Measurements from ENCODE around the gene KCP. TPM values are rescaled to one million over a fixed set of nuclear protein-coding genes. Genes with fewer than 3 reads are reported as not detected.
A peak's percentile ranks its signal among the peaks of the same experiment; 100 is the strongest.

Gene KCP
- total and polyA plus RNA-seq, 9 donors = 0.05 to 1.8 (median 0.20) TPM; not detected in 4

GRCh38 chr7:128838109-128838779 is 72.3 kb downstream of the KCP start:
- Histone ChIP-seq H3K36me3 (no peaks in the 10 kb centered on the region), H3K4me3 (no peak overlapping the region), H3K9me3 (no peaks in the 10 kb centered on the region), H3K4me1 (ENCODE audit: insufficient read depth) (peaks cover 5% of the 10 kb centered on the region), H3K27me3 (no peaks in the 10 kb centered on the region), H3K27ac (no peak overlapping the region)
- intact Hi-C loops (cut with DNase I) = no loop called here
- peak in 2 of 5 donors; percentile 18 to 23 for DNase-seq
- 90 to 91% (median 91%) methylated on average over 15 to 22 of the region's 22 CpGs for WGBS, 3 donors
- TF ChIP-seq CTCF (IDR thresholded peaks at IDR 0.05) (no peak), EP300 (IDR thresholded peaks at IDR 0.05) (no peak), POLR2A (IDR thresholded peaks at IDR 0.05) (no peak)

- 90 to 93% (median 92%) methylated on average over 16 of the region's 16 CpGs for WGBS, 3 donors
Observed at GRCh38 chr7:128837521-128837921, 73.0 kb downstream of the KCP start.

GRCh38 chr7:128836729-128837348 is 73.7 kb downstream of the KCP start:
- Histone ChIP-seq H3K36me3 (no peaks in the 10 kb centered on the region), H3K4me1 (ENCODE audit: insufficient read depth) (peaks cover 15% of the 10 kb centered on the region), H3K27me3 (no peaks in the 10 kb centered on the region), H3K27ac (no peak overlapping the region), H3K9me3 (no peaks in the 10 kb centered on the region), H3K4me3 (no peak overlapping the region)
- peak in 1 of 5 donors; percentile 16 for DNase-seq
- no peak for TF ChIP-seq POLR2A (IDR thresholded peaks at IDR 0.05)
- no peak for TF ChIP-seq CTCF (IDR thresholded peaks at IDR 0.05)
- no peak for TF ChIP-seq EP300 (IDR thresholded peaks at IDR 0.05)
- 86 to 89% (median 88%) methylated on average over 14 of the region's 14 CpGs for WGBS, 3 donors
- intact Hi-C loops (cut with DNase I) = no loop called here

More at GRCh38 chr7:128837521-128837921, 73.0 kb downstream of the KCP start:
- Histone ChIP-seq H3K36me3 (no peaks in the 10 kb centered on the region), H3K4me1 (ENCODE audit: insufficient read depth) (peaks cover 12% of the 10 kb centered on the region), H3K4me3 (no peak overlapping the region), H3K9me3 (no peaks in the 10 kb centered on the region), H3K27me3 (no peaks in the 10 kb centered on the region), H3K27ac (no peak overlapping the region)
- intact Hi-C loops (cut with DNase I) = no loop called here
- peak in 3 of 5 donors; percentile 14 to 19 (median 16) for DNase-seq
- TF ChIP-seq POLR2A (IDR thresholded peaks at IDR 0.05) (no peak), EP300 (IDR thresholded peaks at IDR 0.05) (no peak), CTCF (IDR thresholded peaks at IDR 0.05) (no peak)

GRCh38 chr7:128835790-128836641 is 74.5 kb downstream of the KCP start:
- H3K4me1 ChIP-seq (ENCODE audit: insufficient read depth) = peaks cover 20% of the 10 kb centered on the region
- H3K27me3 ChIP-seq = no peaks in the 10 kb centered on the region
- H3K27ac ChIP-seq = no peak overlapping the region
- TF ChIP-seq EP300 (IDR thresholded peaks at IDR 0.05) (no peak), CTCF (IDR thresholded peaks at IDR 0.05) (no peak), POLR2A (IDR thresholded peaks at IDR 0.05) (no peak)
- 41 to 49% (median 43%) methylated on average over 14 of the region's 14 CpGs for WGBS, 3 donors
- intact Hi-C loops (cut with DNase I) = no loop called here
- DNase-seq = peak in 4 of 5 donors; percentile 34 to 64 (median 39)
- no peaks in the 10 kb centered on the region for H3K9me3 ChIP-seq
- H3K36me3 ChIP-seq = no peaks in the 10 kb centered on the region
- H3K4me3 ChIP-seq = no peak overlapping the region

Measured in ovary (tissue), 9 donors.